ENCODE data around the gene STAG1.
"Not testable (repeated sequence)": the region's sequence is repeated elsewhere in the genome, so short reads cannot be mapped to it uniquely, and the experiment has no call there.

The STAG1 gene

DNA sequence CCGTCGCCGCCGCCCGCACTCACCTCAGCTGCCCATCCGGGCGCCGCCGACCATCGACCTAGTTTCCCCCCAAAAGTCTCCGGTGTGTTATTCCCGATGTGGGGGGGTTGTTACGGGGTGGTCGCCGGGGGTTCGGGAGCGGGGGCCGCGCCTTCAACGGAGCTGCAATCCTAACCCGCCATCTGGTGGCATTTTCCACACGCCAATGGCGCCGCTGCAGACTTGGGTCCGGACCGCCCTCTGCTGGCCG is at the start of gene STAG1:
STAG1 (minus strand) TSS at position 207 of the 250 bp plus-strand sequence. CDS start 121,480 bp downstream, outside the sequence.
- no peak for DNase-seq

- DNase-seq = not testable (repeated sequence)
Measured at GRCh38 chr3:136801146-136801545, 49.0 kb upstream of the STAG1 start.

DNA sequence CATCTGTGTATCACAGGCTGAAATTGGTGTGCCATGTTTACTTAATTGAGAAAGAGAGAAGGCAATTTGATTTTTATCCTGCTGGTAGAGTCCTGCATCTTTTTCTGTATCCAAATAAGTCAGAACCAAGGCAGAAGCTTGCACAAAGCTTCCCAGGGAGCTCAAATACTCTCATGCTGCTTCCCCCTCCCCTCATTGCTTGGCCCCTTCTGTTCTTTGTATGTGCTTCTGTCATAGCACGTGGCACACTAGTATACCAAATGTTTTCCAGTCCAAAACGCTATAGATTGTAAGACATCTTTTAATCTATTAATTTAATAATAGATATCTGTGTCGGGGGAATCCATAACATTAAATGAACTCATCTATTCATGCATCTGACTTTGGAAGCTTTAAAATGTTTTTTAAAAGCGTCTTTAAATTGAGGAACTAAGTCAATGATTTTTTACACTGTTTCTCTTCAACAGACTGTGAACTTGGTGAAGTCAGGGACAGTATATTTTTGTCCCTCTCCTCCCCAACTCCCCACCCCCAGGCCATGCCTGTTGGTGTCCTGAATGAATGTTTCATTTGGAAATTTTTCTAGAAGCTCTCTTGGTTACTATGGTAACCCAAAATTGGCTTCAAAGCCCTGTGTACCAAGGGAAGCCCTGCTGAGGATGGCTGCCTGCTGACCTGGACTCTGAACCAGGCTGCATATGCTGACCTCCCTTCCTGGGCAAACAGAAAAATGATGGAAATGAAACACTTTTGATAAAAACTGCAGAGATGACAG is 40.6 kb upstream of the STAG1 start:
- no peak for DNase-seq

GRCh38 chr3:136790786-136791185 is 38.6 kb upstream of the STAG1 start:
- no peak for DNase-seq

DNA sequence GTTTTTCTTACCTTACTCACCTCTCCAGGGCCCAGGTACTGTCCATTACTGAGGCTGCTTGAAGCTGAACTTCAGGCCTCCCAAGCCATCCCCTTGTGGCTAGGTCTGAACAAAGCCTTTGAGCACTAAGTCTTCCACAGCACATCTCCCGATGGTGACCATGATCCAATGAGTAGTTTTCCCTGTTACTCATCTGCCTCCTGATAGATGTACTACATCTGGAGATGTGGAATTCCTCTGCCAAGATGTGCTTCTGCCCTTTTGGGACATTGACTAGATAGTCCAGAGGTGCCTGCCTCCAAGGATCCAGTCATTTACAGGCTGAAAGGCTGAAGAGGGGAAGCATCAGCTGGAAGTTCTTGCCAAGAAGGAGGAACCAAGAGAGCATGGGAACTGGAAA is 37.8 kb upstream of the STAG1 start:
- DNase-seq = no peak

GRCh38 chr3:136788154-136788553 is 36.0 kb upstream of the STAG1 start:
- DNase-seq = no peak

DNA sequence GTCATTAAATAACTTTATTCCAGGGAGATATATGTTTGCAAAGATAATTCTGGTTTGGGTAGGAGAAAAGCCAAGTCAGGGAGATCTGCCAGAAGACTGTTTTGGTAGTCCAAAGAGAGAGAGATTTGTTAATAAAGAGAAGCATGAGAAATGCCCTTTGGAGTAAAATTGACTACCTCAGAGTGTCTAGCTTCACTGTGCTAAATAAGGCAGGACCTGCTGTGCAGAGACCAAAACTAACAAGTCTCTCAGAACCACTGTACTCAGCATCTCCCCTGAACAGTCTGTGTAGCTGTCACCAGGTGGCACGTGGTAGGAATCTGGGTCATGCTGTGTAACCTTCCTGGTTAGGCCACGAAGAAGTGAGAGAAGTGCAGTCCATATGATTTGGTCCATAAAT is 35.2 kb upstream of the STAG1 start:
- peak in 1 of 2 experiments; percentile 19 for DNase-seq

DNA sequence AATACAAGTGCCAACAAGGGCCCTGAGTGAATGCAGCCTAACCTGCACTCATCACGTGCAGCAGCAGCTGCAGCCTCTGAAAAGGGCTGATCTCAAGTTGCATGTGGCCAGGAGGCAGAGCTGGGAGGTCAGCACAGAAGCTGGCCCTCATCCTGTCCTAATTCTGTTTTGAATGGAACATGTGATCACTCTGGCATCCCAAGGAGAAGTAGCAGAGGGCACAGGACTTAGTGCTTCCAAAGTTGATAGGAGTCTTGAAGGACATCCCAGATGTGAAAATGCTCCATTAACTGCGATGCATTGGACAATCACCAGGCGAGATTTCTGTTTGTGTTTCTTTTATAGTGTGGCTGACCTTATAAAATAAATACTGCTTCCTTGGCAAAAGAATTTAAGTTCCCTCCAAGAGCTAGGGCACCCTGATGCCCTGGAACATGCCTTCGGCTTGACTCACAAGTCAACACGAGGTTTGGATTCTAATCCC is 31.6 kb upstream of the STAG1 start:
- DNase-seq = no peak

- DNase-seq = no peak
Measured at GRCh38 chr3:136780741-136781140, 28.6 kb upstream of the STAG1 start.

DNA sequence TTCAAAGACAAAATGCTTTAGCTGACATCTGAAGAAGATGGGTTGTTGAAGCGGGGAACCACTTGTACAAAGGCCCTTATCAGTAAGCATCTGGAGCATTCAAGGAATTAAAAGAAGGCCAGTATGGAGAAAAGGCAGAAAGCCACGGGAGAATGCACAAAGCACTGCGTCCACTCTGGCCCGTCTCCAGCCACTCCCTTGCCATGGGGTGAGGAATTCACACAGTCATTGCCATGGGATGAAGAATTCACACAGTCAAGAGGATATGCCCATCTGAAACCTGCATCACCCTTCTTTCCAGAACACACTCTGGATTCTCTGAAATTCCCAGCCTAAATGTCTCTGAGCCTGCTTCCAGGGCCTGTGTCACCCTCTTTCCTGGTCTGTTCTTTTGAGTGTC is 26.7 kb upstream of the STAG1 start:
- DNase-seq = no peak

DNA sequence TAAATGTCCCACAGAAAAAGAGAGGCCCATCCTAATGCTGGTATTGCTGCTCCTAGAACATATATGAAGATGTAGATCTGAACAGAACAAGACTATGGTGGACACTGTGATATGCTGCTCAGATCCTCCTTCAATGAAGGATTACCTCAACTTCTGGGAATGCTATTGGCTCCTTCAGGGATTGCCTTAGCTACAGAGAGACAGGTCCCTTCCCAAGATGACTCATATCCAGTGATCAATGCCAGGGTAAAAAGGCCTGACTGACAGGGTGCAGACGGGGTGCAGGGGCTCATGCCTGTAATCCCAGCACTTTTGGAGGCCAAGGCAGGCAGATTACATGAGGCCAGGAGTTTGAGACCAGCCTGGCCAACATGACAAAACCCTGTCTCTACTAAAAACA is 20.5 kb upstream of the STAG1 start:
- no peak for DNase-seq

GRCh38 chr3:136758160-136759102 is 6.3 kb upstream of the STAG1 start:
- DNase-seq = not testable (repeated sequence)

DNA sequence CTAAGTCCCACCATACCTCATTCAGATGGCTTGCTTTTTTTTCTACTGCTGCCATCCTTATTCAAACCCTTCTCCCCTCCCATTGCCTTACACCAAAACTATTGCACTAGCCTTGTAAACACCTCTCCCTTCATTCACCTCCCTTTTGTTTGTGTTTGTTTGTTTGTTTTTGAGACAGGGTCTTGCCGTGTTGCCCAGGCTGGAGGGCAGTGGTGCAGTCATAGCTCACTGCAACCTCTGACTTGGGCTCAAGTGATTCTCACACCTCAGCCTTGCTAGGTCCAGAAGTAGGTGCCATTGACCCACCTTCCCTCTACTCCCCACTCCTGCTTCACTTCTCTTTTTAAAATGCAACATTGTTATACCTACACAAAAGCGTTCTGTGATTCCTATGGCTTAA is 3.0 kb upstream of the STAG1 start:
- DNase-seq = no peak

GRCh38 chr3:136753326-136753939 is 1.3 kb upstream of the STAG1 start:
- DNase-seq = no peak

GRCh38 chr3:136752422-136753325 is 496 bp upstream of the STAG1 start:
- DNase-seq = peak; percentile 98 to 99

DNA sequence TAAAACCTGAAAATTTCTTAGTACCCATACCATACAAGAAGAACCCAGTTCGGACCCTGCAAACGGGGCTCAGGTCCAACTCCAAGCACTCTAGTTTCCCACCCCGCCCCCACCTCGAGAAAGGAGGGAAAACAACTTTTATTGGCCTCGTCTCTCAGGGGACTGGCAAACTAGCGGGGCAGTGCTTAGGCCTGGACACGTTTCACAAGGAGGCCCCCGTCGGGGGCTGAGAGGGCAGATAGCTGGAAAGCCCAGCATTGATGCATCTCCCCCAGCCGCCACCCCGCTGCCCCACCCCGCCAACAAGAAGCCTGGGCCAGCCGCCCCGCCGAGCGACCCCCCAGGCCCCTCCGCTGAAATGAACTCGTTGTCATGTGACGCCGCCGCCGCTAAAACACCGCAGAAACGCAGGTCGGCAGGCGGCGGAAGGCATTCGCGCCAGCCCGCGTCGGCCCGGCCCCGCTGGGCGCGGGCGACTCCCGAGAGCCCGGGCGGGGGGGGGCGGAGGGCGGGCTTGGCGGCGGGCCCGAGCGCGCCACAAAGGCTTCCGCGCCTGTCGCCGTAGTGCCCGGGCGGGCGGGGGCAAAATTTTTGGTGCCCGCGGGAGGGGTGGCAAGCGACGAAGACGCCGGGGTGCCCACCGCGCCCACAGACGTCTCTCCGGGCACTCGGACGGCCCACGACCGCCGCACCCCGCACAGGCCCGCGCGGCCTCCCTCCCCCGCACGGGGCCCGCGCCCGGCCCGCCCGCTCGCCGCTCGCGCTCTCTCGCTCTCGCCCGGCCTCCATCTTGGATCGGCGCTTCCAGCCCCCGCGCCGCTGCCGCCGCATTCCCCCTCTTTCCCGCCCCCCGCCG is 634 bp downstream of the STAG1 start:
- peak; percentile 53 to 66 for DNase-seq

- no peak for DNase-seq
Measured at GRCh38 chr3:136750897-136751315, 1.3 kb downstream of the STAG1 start.

DNA sequence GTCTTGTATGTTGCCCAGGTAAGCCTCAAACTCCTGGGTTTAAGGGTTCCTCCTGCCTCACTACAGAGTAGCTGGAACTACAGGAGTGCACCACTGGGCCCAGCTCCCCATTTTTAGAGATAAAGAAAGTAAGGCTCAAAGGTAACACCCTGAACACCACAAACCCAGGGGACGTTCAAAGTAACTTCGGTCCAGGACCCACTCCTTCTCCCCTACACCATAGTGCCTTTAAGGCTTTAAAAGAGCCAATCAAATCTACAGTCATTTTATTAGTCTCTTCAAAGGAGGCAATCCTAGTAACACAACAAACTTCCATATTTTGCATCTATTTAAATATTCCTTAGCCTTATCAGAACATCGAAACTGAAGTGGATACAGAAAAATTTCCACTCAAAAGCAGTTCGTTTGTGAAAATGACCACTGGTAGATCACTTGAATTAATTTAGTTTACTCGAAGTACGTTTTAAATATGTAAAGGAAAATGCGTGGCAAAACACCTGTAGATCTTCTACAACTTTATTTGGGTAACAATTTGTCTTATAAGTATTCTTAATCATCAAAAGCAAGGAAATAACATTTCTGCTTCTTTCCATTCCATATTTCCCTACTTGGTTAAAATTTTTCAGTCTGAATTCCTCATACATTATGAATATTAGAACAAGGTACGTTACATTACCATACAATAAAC is 1.8 kb downstream of the STAG1 start:
- DNase-seq = no peak

- not testable (repeated sequence) for DNase-seq
Measured at GRCh38 chr3:136749602-136750001, 2.6 kb downstream of the STAG1 start.

DNA sequence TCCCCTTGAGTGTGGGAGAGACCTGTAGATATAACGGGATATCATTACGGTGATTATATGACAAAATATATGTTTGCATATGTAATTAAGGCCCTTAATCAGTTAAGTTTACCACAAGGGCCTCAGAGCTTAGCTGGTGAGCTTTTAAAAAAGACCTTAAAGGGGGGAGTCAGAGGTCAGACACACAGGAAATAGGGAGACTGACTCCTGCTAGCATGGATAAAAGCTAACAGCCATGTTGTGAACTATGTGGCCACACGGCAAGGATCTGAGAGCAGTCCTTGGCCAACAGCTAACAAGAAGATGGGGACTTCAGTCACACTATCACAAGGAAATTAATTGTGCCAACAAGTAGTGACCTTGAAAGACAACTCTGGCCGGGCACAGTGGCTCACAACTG is 3.1 kb downstream of the STAG1 start:
- no peak for DNase-seq

GRCh38 chr3:136745916-136746315 is 6.3 kb downstream of the STAG1 start:
- no peak for DNase-seq

Data from stimulated activated CD4-positive, alpha-beta T cell treated with anti-CD3 and anti-CD28 coated beads, Interleukin-4, amount 100 ng/mL, for 4 hours (primary cell).